Spleen (tissue), 11 donors: ENCODE measurements around the gene NECTIN1. TPM values are rescaled to one million over a fixed set of nuclear protein-coding genes. Genes with fewer than 3 reads are reported as not detected.

Source experiments
- DNase-seq: peaks from one replicate; pipeline ENCODE4 v3.0.0-alpha.2; 2020
- H3K27ac ChIP-seq, 8 donors: fragments of 200-600 bp; sonication (generic) in 7 of 8; 1 replicate in 4 of 8; 2 replicates in 4 of 8; pipeline versions ENCODE4 v1.5.0 to v1.8.0; 2016 to 2021; ENCODE audit warnings: inconsistent platforms in 4 of 8, mild to moderate bottlenecking in 4 of 8, moderate library complexity in 1 of 8
- H3K27me3 ChIP-seq, 7 donors: fragments of 200-600 bp; sonication (generic) in 6 of 7; replicated peaks in 1 of 7; 1 replicate in 4 of 7; 2 replicates in 3 of 7; pipeline versions ENCODE4 v1.5.0 to v1.8.0; 2016 to 2021; ENCODE audit warnings: inconsistent platforms in 3 of 7, mild to moderate bottlenecking in 1 of 7
- H3K36me3 ChIP-seq, 6 donors: fragments of 200-600 bp; sonication (generic) in 5 of 6; 1 replicate in 4 of 6; 2 replicates in 2 of 6; pipeline versions ENCODE4 v1.5.0 to v1.8.0; 2016 to 2021; ENCODE audit warnings: inconsistent platforms in 2 of 6
- H3K4me1 ChIP-seq, 6 donors: fragments of 200-600 bp; sonication (generic) in 5 of 6; 1 replicate in 3 of 6; 2 replicates in 3 of 6; pipeline versions ENCODE4 v1.5.0 to v1.8.0; 2016 to 2021; ENCODE audit warnings: inconsistent platforms in 3 of 6
- H3K4me3 ChIP-seq, 8 donors: fragments of 200-600 bp; sonication (generic) in 7 of 8; 1 replicate in 4 of 8; 2 replicates in 4 of 8; pipeline versions ENCODE4 v1.5.0 to v1.8.0; 2016 to 2021; ENCODE audit warnings: inconsistent platforms in 4 of 8, mild to moderate bottlenecking in 4 of 8, moderate library complexity in 2 of 8
- H3K9me3 ChIP-seq, 8 donors: fragments of 200-600 bp; sonication (generic) in 7 of 8; 1 replicate in 4 of 8; 2 replicates in 4 of 8; pipeline versions ENCODE4 v1.5.0 to v1.8.0; 2016 to 2021; ENCODE audit warnings: inconsistent platforms in 4 of 8
- POLR2A ChIP-seq, 3 donors: fragments of 450-650 bp; IDR thresholded peaks; one replicate each; pipeline ENCODE4 v1.5.1; 2017; ENCODE audit warnings: antibody characterized with exemption in 3 of 3, mild to moderate bottlenecking in 1 of 3
- POLR2AphosphoS5 ChIP-seq, 3 donors: sonication (generic); formaldehyde crosslinking; IDR thresholded peaks; one replicate each; pipeline ENCODE4 v1.5.1; 2017; ENCODE audit warnings: antibody characterized with exemption in 3 of 3
- WGBS, 5 donors: extraction: QIAGEN DNeasy Blood & Tissue Kit in 3 of 5; methylation state at CpG; one replicate each; pipeline versions ENCODE4 v1.1.5 to v1.1.7; 2013 to 2018; 5-methylcytosine and 5-hydroxymethylcytosine counted together
- intact Hi-C: fragments of 100-400 bp; cut with DNase I; formaldehyde crosslinking; loops from one replicate; pipeline ENCODE4 v1.15.0; 2023; ENCODE audit warnings: low total_unique reads
- polyA plus RNA-seq, 3 donors: library from polyadenylated mRNA; stranded (reverse); fragments of 200-250 nt; gene quantifications; one replicate each; pipeline ENCODE4 v1.2.1, GENCODE V29; 2013
- total RNA-seq, 7 donors: library from RNA; depleted of rRNA in 3 of 7; stranded (reverse); fragments of >200 nt in 3 of 7; fragmentation: NEBNext Ultra II Directional in 4 of 7; extraction: Animal tissue kit (Norgen Biotek cat#: 25700) in 4 of 7; gene quantifications; one replicate each; pipeline versions ENCODE4 v1.1.0 to v1.2.1, GENCODE V29; 2016 to 2021
- TF ChIP-seq, protein P1 (sequence below), 11 experiments: fragments of 200-600 bp in 7 of 11; fragments of 450-650 bp in 4 of 11; sonication (generic) in 4 of 11; IDR thresholded peaks in 8 of 11; conservative IDR thresholded peaks in 3 of 11; 1 replicate in 7 of 11; 2 replicates in 4 of 11; pipeline versions ENCODE4 v1.4.0 to v1.8.0; 2016 to 2021; ENCODE audit warnings: antibody characterized with exemption in 11 of 11, inconsistent platforms in 4 of 11, mild to moderate bottlenecking in 1 of 11
- donor health status: healthy with polysubstance abuse.
- donor health status: DM: no; HTN: no; CAD: no; lungs with moderate emphysema.
- donor health status: DM: no; HTN: no; CAD: no.
- donor health status: Bipolar disorder and iron deficiency.
- donor health status: healthy.
- donor health status: DM: no; HTN: no; CAD: no.
- donor health status: DM: yes; HTN: yes; CAD: no.

Gene NECTIN1
- total and polyA plus RNA-seq, 10 donors, result 0.67 to 16.2 (median 5.8) TPM

DNA sequence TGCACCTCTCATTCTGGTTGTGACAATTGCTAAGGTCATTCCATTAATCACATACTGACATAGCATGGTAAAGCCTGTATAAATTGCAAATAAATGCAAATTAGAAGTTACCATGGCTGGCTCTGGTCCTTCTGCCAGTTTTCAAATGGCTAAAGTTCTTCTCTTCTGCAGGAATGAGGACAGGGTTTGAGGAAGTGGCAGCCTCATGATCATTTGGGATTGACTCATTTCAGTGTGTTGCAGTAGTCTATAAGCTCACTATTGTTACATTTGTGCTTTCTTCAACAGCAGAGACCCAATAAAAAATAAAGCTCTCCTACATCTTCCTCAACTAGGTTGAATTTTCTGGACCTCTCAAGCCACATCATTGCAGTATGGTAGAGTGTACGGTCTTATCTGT is 60.3 kb downstream of the NECTIN1 start:
- H3K27me3 ChIP-seq, result peaks cover 0 to 9% (median 0%) of the 10 kb centered on the region in 7 donors

DNA sequence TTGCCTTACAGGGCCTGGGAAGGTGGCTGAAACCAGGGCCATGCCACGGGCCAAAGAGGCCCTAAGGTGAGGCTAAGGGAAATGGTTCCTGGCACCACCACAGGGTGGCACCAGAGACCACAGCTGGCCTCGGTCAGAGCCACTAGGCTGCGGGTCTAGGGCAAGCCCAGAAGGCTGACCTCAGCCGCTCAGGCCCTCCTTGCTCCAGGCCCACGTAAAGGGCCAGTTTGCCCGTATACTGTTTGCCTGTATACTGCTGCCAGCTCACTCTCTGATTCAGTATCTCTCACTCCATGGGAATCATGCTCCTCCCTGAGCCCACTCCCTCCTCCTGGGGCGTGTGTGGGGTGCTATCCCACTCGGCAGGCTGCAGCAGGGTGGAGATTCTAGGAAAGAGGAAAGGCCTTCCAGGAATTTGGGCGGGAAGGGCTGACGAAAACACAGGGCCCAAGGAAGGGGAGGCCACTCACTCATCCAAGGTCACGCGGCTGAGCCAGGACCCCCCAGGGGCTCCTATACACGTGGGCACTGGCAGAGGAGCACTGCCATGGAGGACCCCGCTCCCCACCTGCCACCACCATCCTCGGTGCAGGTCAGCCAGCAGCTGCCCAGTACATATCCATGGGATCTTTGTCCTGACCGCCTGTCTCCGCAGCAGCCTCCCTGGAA is 62.4 kb downstream of the NECTIN1 start:
- peak; percentile 92 for DNase-seq
- intact Hi-C loops, result loop anchor here (5.0 kb wide), 1 partner anchor 441 kb away; no protein-coding TSS in a partner anchor
- Histone ChIP-seq H3K36me3 (peaks cover 0 to 43% (median 0%) of the 10 kb centered on the region in 6 donors), H3K27me3 (peaks cover 0 to 9% (median 0%) of the 10 kb centered on the region in 7 donors), H3K9me3 (no peaks in the 10 kb centered on the region), H3K27ac (no peak overlapping the region), H3K4me1 (peaks cover 0 to 20% (median 8%) of the 10 kb centered on the region in 6 donors), H3K4me3 (no peak overlapping the region)
- TF ChIP-seq, protein P1, sequence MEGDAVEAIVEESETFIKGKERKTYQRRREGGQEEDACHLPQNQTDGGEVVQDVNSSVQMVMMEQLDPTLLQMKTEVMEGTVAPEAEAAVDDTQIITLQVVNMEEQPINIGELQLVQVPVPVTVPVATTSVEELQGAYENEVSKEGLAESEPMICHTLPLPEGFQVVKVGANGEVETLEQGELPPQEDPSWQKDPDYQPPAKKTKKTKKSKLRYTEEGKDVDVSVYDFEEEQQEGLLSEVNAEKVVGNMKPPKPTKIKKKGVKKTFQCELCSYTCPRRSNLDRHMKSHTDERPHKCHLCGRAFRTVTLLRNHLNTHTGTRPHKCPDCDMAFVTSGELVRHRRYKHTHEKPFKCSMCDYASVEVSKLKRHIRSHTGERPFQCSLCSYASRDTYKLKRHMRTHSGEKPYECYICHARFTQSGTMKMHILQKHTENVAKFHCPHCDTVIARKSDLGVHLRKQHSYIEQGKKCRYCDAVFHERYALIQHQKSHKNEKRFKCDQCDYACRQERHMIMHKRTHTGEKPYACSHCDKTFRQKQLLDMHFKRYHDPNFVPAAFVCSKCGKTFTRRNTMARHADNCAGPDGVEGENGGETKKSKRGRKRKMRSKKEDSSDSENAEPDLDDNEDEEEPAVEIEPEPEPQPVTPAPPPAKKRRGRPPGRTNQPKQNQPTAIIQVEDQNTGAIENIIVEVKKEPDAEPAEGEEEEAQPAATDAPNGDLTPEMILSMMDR (IDR thresholded peaks at IDR 0.05 in 8 of 11, conservative IDR thresholded peaks at IDR 0.05 in 3 of 11), result peak; percentile 84 to 96 (median 91)
- no peak for TF ChIP-seq POLR2A (IDR thresholded peaks at IDR 0.05)
- peak in 2 of 3 donors; percentile 40 to 54 for TF ChIP-seq POLR2AphosphoS5 (IDR thresholded peaks at IDR 0.05)
- 54 to 75% (median 57%) methylated on average over 12 to 17 of the region's 17 CpGs for WGBS, 5 donors

More for the DNA sequence above, 60.3 kb downstream of the NECTIN1 start:
- Histone ChIP-seq H3K9me3 (no peaks in the 10 kb centered on the region), H3K27ac (no peak overlapping the region), H3K4me3 (no peak overlapping the region), H3K36me3 (peaks cover 0 to 29% (median 0%) of the 10 kb centered on the region in 6 donors), H3K4me1 (peaks cover 0 to 41% (median 27%) of the 10 kb centered on the region in 6 donors)
- intact Hi-C loops, result loop anchor here (5.0 kb wide), 1 partner anchor 439 kb away; no protein-coding TSS in a partner anchor
- no peak for DNase-seq
- WGBS, 5 donors, result 80 to 100% (median 93%) methylated on average over 1 of the region's 1 CpG
- TF ChIP-seq, protein P1 (IDR thresholded peaks at IDR 0.05 in 8 of 11, conservative IDR thresholded peaks at IDR 0.05 in 3 of 11), result no peak
- TF ChIP-seq POLR2A (IDR thresholded peaks at IDR 0.05) (no peak), POLR2AphosphoS5 (IDR thresholded peaks at IDR 0.05) (no peak)

DNA sequence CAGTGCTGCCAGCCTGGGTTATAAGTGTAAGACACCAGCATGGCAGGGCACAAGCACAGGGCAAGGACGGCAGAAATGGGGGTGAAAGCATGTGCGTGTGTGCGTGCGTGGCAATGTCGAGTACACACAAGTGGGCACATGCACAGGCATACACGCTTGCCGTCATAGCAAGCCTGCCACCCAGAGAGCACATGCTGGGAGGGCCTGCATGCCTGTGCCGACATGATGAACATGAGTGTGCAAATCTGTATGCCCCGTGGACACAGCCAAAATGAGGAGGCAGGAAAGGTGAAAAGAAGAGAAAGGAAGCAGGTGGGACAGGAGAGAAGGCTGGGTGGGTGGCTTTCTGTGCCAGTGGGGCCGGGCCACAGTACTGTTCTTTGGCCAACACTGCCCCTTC is 62.9 kb downstream of the NECTIN1 start:
- intact Hi-C loops, result loop anchor here (5.0 kb wide), 1 partner anchor 441 kb away; no protein-coding TSS in a partner anchor
- WGBS, 5 donors, result 78 to 84% (median 82%) methylated on average over 10 of the region's 10 CpGs
- no peak for TF ChIP-seq POLR2AphosphoS5 (IDR thresholded peaks at IDR 0.05)
- TF ChIP-seq POLR2A (IDR thresholded peaks at IDR 0.05), result no peak
- TF ChIP-seq, protein P1 (IDR thresholded peaks at IDR 0.05 in 8 of 11, conservative IDR thresholded peaks at IDR 0.05 in 3 of 11), result no peak
- no peaks in the 10 kb centered on the region for H3K9me3 ChIP-seq
- no peak overlapping the region for H3K27ac ChIP-seq
- H3K27me3 ChIP-seq, result peaks cover 0 to 9% (median 0%) of the 10 kb centered on the region in 7 donors
- peaks cover 0 to 15% (median 3%) of the 10 kb centered on the region in 6 donors for H3K4me1 ChIP-seq
- H3K4me3 ChIP-seq, result no peak overlapping the region
- peaks cover 0 to 48% (median 0%) of the 10 kb centered on the region in 6 donors for H3K36me3 ChIP-seq
- no peak for DNase-seq
